C4-2B (cell line): ENCODE measurements around the gene SEC14L2.

Experiments
- CTCF ChIP-seq: fragments of 450-650 bp; conservative IDR thresholded peaks from 2 replicates; pipeline ENCODE4 v1.5.1; 2017; ENCODE audit warnings: mild to moderate bottlenecking
- ZFX ChIP-seq: fragments of 450-650 bp; IDR thresholded peaks from 2 replicates; pipeline ENCODE4 v1.6.1; 2017

- TF ChIP-seq CTCF (no peak; the same call in 1 of the 2 replicates), ZFX (no peak)
Measured at GRCh38 chr22:30430933-30431332, 34.1 kb downstream of the SEC14L2 start.
